PFSK-1 (cell line): ENCODE results near the gene ALG8.

Experiments used
- FOXP2 ChIP-seq: optimal IDR thresholded peaks from 2 replicates; pipeline ENCODE3; 2011; ENCODE audit warnings: borderline replicate concordance, control low read depth, inconsistent platforms; ENCODE audit not compliant: insufficient read depth; ENCODE audit errors: extremely low read length, extremely low read depth
- POLR2AphosphoS5 ChIP-seq: IDR thresholded peaks from 2 replicates; pipeline ENCODE4 v1.6.1; 2012; ENCODE audit warnings: low read depth, mild to moderate bottlenecking, control low read depth, low read length, moderate library complexity
- REST ChIP-seq, 2 experiments: IDR thresholded peaks; 2 replicates each; pipeline versions ENCODE4 v1.6.1 to v1.8.0; 2011 to 2012; ENCODE audit warnings: low read depth in 2 of 2, low read length in 2 of 2, control low read depth in 1 of 2, inconsistent platforms in 1 of 2, mild to moderate bottlenecking in 1 of 2, moderate library complexity in 1 of 2; ENCODE audit not compliant: insufficient read depth in 1 of 2
- SIN3A ChIP-seq: IDR thresholded peaks from 2 replicates; pipeline ENCODE4 v1.6.1; 2012; ENCODE audit warnings: mild to moderate bottlenecking, low read length, moderate library complexity, borderline replicate concordance; ENCODE audit not compliant: insufficient read depth
- TAF1 ChIP-seq: IDR thresholded peaks from 2 replicates; pipeline ENCODE4 v1.6.1; 2012; ENCODE audit warnings: low read length, control low read depth, borderline replicate concordance; ENCODE audit not compliant: insufficient read depth

The ALG8 gene

GRCh38 chr11:78100676-78101472 lies 38.6 kb downstream of the ALG8 start:
- TF ChIP-seq FOXP2 (no peak), REST (IDR thresholded peaks at IDR 0.05; ENCODE audit: insufficient read depth in 1 of 2, low read depth in 2 of 2, low read length in 2 of 2) (no peak), SIN3A (no peak), TAF1 (no peak), POLR2AphosphoS5 (no peak)

DNA sequence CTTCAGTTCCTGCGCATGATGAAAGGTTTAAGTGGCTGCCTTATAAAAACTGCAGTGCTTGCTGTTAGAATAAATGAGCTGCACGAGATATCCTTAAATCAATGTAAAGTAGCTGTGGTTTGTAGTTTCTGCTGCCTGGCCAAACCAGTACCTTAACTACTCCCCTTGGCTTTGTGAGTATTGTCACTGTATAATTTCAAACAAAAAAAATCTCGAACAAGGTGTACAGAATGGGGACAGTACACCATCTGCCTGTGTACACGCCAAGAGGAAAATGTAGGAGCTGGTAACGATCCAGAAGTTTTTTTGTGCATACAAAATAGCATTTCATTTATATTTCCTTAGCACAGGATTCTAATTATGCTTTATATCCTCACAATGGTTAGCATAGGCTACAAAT lies 39.2 kb downstream of the ALG8 start:
- TF ChIP-seq SIN3A: no peak
- no peak for TF ChIP-seq FOXP2
- no peak for TF ChIP-seq POLR2AphosphoS5
- no peak for TF ChIP-seq REST (IDR thresholded peaks at IDR 0.05; ENCODE audit: insufficient read depth in 1 of 2, low read depth in 2 of 2, low read length in 2 of 2)
- no peak for TF ChIP-seq TAF1

DNA sequence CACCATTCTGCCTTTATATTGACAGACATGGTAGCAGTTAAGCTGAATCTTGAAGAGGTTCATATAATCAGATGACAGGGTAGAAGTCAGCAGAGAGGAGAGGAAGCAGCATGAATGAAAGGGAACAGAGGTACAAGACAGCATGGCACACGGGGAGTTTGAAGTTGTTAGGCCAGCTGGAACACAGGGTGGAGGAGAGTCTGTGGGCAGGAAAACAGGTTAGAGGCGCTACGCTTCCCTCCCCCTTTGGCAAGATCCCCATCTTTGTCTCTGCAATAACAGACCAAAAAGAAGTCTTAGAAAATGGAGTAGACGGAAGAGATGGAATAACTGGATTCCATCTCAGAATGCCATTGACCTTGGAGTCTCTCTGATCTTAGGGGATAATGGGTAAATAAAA lies 39.8 kb downstream of the ALG8 start:
- no peak for TF ChIP-seq REST (IDR thresholded peaks at IDR 0.05; ENCODE audit: insufficient read depth in 1 of 2, low read depth in 2 of 2, low read length in 2 of 2)
- no peak for TF ChIP-seq TAF1
- TF ChIP-seq POLR2AphosphoS5: no peak
- no peak for TF ChIP-seq SIN3A
- TF ChIP-seq FOXP2: no peak

DNA sequence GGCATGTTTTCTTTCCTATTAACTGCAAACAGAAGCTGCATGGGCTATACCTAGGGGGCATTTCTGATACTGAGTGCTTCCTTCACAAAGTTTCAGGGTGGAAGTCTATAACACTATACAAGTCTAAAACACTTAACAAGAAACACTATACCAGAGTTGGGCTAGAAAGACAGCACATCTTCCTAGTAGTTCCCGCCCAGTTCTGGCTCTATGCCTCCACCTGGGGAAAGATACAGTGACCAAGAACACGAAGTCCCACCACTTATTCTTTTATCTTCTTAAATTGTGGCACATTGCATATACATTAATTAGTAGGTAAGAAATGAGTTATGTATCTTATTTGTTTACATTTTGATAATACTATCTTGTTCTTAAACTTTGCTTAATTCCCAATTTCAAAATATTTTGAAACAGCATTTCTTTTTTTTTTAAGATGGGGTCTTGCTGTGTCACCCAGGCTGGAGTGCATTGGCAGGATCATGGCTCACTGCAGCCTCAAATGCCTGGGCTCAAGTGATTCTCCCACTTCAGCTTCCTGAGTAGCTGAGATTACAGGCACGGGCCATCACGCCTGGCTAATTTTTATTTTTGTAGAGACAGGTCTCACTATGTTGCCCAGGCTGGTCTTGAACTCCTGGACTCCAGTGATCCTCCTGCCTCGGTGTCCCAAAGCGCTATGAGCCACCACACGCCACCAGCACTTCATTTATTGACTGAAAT lies 41.6 kb downstream of the ALG8 start:
- TF ChIP-seq POLR2AphosphoS5 (no peak), TAF1 (no peak), FOXP2 (no peak), REST (IDR thresholded peaks at IDR 0.05; ENCODE audit: insufficient read depth in 1 of 2, low read depth in 2 of 2, low read length in 2 of 2) (no peak), SIN3A (no peak)
